ENCODE measurements around the gene GGACT. TPM values are rescaled to one million over a fixed set of nuclear protein-coding genes. Genes with fewer than 3 reads are reported as not detected.

The GGACT gene
- total RNA-seq, 2 donors from 2014 or later: 4.9 to 17.8 TPM

DNA sequence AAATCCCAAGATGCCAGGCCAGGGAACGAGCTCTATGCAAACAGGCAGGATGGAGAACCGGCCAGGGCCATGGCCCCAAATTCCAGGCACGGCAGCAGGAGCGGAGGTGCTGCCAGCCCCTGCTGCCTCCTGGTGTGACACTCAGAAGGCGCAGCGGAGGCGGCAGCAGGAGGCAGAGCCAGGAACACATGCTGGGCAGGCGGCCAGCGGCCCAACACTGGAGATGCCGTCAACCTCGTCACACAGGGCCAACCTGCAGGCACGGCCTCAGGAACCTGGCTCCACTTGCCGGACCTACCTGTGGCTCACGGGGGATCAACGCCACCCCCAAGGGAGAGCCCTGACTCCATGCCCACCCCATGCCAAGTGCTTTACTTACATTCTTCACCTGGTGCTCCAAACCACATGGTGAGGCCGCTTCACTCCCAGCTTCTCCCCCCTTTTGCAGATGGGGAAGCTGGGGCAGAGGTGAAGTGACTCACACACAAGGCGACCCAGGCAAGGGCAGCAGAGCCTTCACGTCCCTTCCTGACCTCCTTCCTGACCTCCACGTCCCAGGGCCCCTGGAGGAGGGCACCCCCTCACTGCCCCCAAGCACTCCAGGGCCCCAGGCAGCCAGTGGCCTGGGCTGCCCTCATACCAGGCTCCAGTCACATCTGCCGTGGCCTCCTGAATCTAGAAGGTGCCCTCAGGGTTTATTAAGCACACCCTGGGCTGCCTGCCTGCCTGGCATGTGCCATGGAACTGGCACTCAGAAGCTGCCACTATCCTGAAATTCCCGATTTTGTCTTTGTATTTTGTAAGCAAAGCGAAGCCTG, 43.5 kb downstream of the GGACT start:
- ATAC-seq: peak; percentile 94
- DNase-seq: peak; percentile 90 to 96 (median 92)
- H3K27ac ChIP-seq: peak overlapping the region; percentile 3 to 68 (median 64)

GRCh38 chr13:100543872-100544602, 44.6 kb downstream of the GGACT start:
- DNase-seq: no peak
- Histone ChIP-seq H3K27ac (peak overlapping the region in 3 of 4 donors; percentile 64 to 68 (median 65)), H3K36me3 (replicated peaks in 1 of 2; ENCODE audit: insufficient read depth in 1 of 2, low read depth in 2 of 2) (no peaks in the 10 kb centered on the region), H3K4me1 (peaks cover 39% of the 10 kb centered on the region), H3K9me3 (no peaks in the 10 kb centered on the region), H3K27me3 (no peaks in the 10 kb centered on the region), H3K4me3 (no peak overlapping the region)
- WGBS, 2 donors: 64 to 67% methylated on average over 26 of the region's 26 CpGs
- TF ChIP-seq POLR2A (IDR thresholded peaks at IDR 0.05) (no peak), CTCF (IDR thresholded peaks at IDR 0.05) (no peak)
- intact Hi-C loops (cut with DNase I): no loop called here
- ATAC-seq: peak; percentile 18

More for the DNA sequence above, 43.5 kb downstream of the GGACT start:
- intact Hi-C loops (cut with DNase I): no loop called here
- Histone ChIP-seq H3K27me3 (no peaks in the 10 kb centered on the region), H3K9me3 (no peaks in the 10 kb centered on the region), H3K4me3 (no peak overlapping the region), H3K36me3 (replicated peaks in 1 of 2; ENCODE audit: insufficient read depth in 1 of 2, low read depth in 2 of 2) (no peaks in the 10 kb centered on the region), H3K4me1 (peaks cover 39% of the 10 kb centered on the region)
- TF ChIP-seq POLR2A (IDR thresholded peaks at IDR 0.05) (peak in 1 of 3 donors; percentile 11), CTCF (IDR thresholded peaks at IDR 0.05) (peak in 3 of 7 experiments; percentile 21 to 40 (median 30))
- 50 to 56% methylated on average over 9 to 22 of the region's 22 CpGs for WGBS, 2 donors

- intact Hi-C loops (cut with DNase I): no loop called here
- Histone ChIP-seq H3K27ac (no peak overlapping the region), H3K4me1 (peaks cover 29% of the 10 kb centered on the region), H3K36me3 (replicated peaks in 1 of 2; ENCODE audit: insufficient read depth in 1 of 2, low read depth in 2 of 2) (no peaks in the 10 kb centered on the region), H3K27me3 (no peaks in the 10 kb centered on the region), H3K4me3 (no peak overlapping the region), H3K9me3 (no peaks in the 10 kb centered on the region)
- 20 to 23% methylated on average over 8 of the region's 8 CpGs for WGBS, 2 donors
- TF ChIP-seq POLR2A (IDR thresholded peaks at IDR 0.05): no peak
- peak in 6 of 7 experiments; percentile 24 to 65 (median 58) for TF ChIP-seq CTCF (IDR thresholded peaks at IDR 0.05)
- ATAC-seq (peak; percentile 34), DNase-seq (no peak)
Measured at GRCh38 chr13:100542826-100543156, 45.8 kb downstream of the GGACT start.

GRCh38 chr13:100541897-100542825, 46.4 kb downstream of the GGACT start:
- no peaks in the 10 kb centered on the region for H3K27me3 ChIP-seq
- no peaks in the 10 kb centered on the region for H3K9me3 ChIP-seq
- 88 to 91% methylated on average over 18 of the region's 18 CpGs for WGBS, 2 donors
- H3K4me1 ChIP-seq: peaks cover 23% of the 10 kb centered on the region
- H3K36me3 ChIP-seq (replicated peaks in 1 of 2; ENCODE audit: insufficient read depth in 1 of 2, low read depth in 2 of 2): no peaks in the 10 kb centered on the region
- intact Hi-C loops (cut with DNase I): no loop called here
- no peak overlapping the region for H3K4me3 ChIP-seq
- DNase-seq: no peak
- TF ChIP-seq CTCF (IDR thresholded peaks at IDR 0.05) (no peak), POLR2A (IDR thresholded peaks at IDR 0.05) (no peak)
- H3K27ac ChIP-seq: no peak overlapping the region
- no peak for ATAC-seq

All from body of pancreas (tissue), 4 donors.